Measurements from ENCODE around the gene SUSD1.

Gene SUSD1

DNA sequence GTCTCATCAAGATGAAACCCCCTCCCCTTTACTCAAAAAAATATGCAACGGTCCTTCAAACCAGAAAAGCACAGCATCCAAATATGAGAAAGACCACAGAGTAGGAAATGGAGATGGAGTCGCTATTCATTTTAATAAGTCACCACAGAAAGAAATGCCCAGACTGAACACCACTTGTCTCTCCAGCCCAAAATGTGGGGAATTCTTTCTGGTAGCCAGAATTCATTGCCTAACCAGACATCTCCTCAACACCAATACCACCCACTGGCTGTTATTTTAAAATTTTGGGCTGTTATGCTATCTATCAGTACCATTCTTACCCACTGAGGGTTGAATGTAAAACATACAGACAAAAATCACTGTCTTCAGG, 100.1 kb downstream of the SUSD1 start:
- TF ChIP-seq, protein P1, sequence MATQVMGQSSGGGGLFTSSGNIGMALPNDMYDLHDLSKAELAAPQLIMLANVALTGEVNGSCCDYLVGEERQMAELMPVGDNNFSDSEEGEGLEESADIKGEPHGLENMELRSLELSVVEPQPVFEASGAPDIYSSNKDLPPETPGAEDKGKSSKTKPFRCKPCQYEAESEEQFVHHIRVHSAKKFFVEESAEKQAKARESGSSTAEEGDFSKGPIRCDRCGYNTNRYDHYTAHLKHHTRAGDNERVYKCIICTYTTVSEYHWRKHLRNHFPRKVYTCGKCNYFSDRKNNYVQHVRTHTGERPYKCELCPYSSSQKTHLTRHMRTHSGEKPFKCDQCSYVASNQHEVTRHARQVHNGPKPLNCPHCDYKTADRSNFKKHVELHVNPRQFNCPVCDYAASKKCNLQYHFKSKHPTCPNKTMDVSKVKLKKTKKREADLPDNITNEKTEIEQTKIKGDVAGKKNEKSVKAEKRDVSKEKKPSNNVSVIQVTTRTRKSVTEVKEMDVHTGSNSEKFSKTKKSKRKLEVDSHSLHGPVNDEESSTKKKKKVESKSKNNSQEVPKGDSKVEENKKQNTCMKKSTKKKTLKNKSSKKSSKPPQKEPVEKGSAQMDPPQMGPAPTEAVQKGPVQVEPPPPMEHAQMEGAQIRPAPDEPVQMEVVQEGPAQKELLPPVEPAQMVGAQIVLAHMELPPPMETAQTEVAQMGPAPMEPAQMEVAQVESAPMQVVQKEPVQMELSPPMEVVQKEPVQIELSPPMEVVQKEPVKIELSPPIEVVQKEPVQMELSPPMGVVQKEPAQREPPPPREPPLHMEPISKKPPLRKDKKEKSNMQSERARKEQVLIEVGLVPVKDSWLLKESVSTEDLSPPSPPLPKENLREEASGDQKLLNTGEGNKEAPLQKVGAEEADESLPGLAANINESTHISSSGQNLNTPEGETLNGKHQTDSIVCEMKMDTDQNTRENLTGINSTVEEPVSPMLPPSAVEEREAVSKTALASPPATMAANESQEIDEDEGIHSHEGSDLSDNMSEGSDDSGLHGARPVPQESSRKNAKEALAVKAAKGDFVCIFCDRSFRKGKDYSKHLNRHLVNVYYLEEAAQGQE (IDR thresholded peaks at IDR 0.05; ENCODE audit: insufficient read depth in 1 of 2, low read depth in 2 of 2, low read length in 2 of 2), result no peak

DNA sequence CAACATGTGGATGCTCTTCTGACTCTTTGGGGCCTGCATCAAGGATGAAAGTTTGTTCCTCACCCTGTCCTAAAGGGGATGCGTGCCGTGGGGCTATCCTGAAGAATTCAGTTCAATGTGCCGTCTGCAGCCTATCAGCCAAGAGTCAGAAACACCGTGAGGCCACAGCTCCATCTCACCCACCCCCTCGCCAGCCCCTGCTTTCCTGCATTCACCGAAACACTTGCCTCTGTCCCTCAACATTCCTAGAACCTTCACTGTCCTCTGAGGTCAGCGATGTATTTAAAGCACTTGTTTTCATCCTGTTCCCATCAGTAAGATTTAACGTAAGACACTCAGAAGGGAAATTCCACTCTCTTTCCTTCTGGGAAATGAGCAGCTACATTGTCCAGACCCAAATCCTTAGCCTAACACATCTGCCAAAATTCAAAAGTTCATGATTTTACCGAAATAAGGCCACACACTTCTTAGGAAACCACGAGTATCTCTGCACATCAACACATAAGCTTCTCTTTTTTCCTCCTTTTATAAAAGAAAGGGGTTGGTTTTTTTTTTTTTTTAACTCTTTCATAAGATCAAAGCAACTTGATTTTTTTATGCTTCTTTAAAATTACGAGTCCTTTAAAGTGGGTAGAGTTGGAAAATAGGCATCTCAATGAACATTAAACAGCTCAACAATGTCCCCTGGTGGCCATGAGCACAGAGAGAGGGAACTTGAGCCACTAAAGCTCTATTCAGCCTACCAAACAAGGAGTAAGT, 100.7 kb downstream of the SUSD1 start:
- TF ChIP-seq, protein P1 (IDR thresholded peaks at IDR 0.05; ENCODE audit: insufficient read depth in 1 of 2, low read depth in 2 of 2, low read length in 2 of 2), result no peak
- no peak for TF ChIP-seq POLR2AphosphoS5 (IDR thresholded peaks at IDR 0.05; ENCODE audit: low read depth, low read length)
- TF ChIP-seq FOXP2 (optimal IDR thresholded peaks at IDR 0.05; ENCODE audit: borderline replicate concordance, extremely low read depth, extremely low read length, insufficient read depth), result no peak
- TF ChIP-seq SIN3A (IDR thresholded peaks at IDR 0.05; ENCODE audit: borderline replicate concordance, insufficient read depth, low read length), result no peak
- no peak for TF ChIP-seq TAF1 (IDR thresholded peaks at IDR 0.05; ENCODE audit: borderline replicate concordance, insufficient read depth, low read length)

DNA sequence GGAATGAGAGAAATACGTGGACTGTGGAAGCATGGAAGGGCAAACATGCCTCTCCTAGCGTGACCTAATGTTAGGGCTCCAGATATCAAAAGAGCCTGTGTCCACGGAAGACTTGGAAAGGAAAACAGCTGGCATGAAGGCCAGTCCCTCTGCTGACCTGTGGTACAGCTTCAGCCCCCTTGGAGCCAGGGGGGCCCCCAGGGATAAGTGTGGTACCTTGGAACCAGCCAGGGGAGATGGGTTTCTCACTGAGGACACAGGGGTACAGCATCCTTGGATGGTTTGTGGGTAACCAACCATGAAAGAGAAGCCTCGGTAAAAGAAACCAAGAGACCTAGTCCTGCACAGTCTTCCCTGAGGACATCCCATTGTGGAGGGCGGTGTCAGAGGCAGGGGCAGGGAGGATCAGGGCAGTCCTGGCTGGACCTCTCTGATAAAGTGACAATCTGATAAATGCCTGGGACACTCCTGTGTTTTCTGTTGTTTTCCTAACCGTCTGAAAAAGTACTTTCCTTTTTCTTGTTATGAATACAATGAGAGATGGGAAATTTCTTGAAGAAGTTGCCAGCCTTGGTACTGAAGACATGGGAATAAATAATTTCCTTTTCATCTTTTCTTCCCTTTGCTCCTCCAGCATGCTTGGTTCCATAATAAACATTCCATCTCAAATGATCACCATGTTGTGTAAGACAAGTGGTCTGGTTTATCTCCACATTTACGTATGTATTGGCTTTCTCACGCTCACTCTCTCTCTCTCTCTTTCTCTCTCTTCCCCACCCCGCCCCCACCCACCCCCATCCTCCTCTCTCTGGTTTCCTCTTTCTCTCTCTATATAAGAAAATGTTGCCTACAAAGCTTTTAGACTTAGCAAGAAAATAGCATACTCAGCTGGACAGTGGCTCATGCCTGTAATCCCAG, 102.1 kb downstream of the SUSD1 start:
- no peak for TF ChIP-seq SIN3A (IDR thresholded peaks at IDR 0.05; ENCODE audit: borderline replicate concordance, insufficient read depth, low read length)
- no peak for TF ChIP-seq TAF1 (IDR thresholded peaks at IDR 0.05; ENCODE audit: borderline replicate concordance, insufficient read depth, low read length)
- TF ChIP-seq, protein P1 (IDR thresholded peaks at IDR 0.05; ENCODE audit: insufficient read depth in 1 of 2, low read depth in 2 of 2, low read length in 2 of 2), result no peak
- no peak for TF ChIP-seq FOXP2 (optimal IDR thresholded peaks at IDR 0.05; ENCODE audit: borderline replicate concordance, extremely low read depth, extremely low read length, insufficient read depth)
- no peak for TF ChIP-seq POLR2AphosphoS5 (IDR thresholded peaks at IDR 0.05; ENCODE audit: low read depth, low read length)

DNA sequence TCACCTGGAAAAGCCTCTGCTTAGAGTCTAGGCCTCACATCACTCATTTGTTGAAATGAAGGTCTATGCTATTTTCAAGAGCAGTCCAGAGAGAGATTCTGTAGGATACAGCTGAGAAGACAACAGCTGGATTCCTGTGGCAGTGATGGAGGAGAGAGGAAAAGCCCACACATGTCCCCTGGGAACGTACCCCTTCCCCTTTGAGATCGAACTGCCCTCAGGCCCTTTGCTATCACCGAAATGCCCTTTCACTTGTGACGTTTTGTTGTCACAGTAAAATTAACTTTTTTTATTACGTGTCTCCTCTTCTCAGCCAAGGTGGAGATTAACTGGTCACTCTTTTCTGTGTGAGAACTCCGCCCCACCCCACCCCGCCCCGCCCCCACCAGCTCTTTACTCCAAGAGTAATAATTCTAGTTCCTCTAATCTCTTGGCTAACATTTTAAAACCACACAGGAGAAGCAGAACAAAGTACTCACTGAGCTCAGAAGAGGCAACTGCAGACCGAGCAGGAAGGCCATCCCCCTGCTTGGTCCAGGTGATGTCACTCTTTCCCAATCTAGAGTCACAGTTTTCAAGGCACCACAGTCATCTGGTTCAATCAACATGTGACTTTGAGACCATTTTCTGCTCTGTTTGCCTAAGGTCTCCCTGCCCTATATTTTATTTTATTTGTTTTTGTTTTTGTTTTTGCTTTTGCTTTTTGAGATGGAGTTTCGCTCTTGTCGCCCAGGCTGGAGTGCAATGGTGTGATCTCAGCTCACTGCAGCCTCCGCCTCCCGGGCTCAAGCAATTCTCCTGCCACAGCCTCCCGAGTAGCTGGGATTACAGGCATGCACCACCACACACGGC, 105.6 kb downstream of the SUSD1 start:
- TF ChIP-seq FOXP2 (optimal IDR thresholded peaks at IDR 0.05; ENCODE audit: borderline replicate concordance, extremely low read depth, extremely low read length, insufficient read depth), result no peak
- no peak for TF ChIP-seq TAF1 (IDR thresholded peaks at IDR 0.05; ENCODE audit: borderline replicate concordance, insufficient read depth, low read length)
- TF ChIP-seq SIN3A (IDR thresholded peaks at IDR 0.05; ENCODE audit: borderline replicate concordance, insufficient read depth, low read length), result no peak
- TF ChIP-seq POLR2AphosphoS5 (IDR thresholded peaks at IDR 0.05; ENCODE audit: low read depth, low read length), result no peak
- TF ChIP-seq, protein P1 (IDR thresholded peaks at IDR 0.05; ENCODE audit: insufficient read depth in 1 of 2, low read depth in 2 of 2, low read length in 2 of 2), result no peak

All from PFSK-1 (cell line).